HepG2 (cell line): ENCODE measurements around the gene OAF. TPM values are rescaled to one million over a fixed set of nuclear protein-coding genes. Genes with fewer than 3 reads are reported as not detected.

Experiments
- AHR ChIP-seq: IDR thresholded peaks from 2 replicates; pipeline ENCODE4 v1.6.1; 2018; ENCODE audit warnings: missing genetic modification reagents, missing compliant biosample characterization
- CEBPB ChIP-seq: IDR thresholded peaks from 2 replicates; pipeline ENCODE4 v1.6.1; 2011; ENCODE audit warnings: low read depth, low read length, improper control_type of control experiment, borderline replicate concordance
- MLLT10 ChIP-seq: sonication (generic); formaldehyde crosslinking; IDR thresholded peaks from 2 replicates; pipeline ENCODE4 v1.4.0; 2020; ENCODE audit warnings: missing genetic modification reagents
- RFX3 ChIP-seq: IDR thresholded peaks from 2 replicates; pipeline ENCODE4 v1.6.1; 2016; ENCODE audit warnings: missing biosample characterization, missing genetic modification reagents
- RFXANK ChIP-seq: IDR thresholded peaks from 2 replicates; pipeline ENCODE4 v1.6.1; 2016
- SRSF4 ChIP-seq: fragments of 200-400 bp; formaldehyde crosslinking; IDR thresholded peaks from one replicate; pipeline ENCODE4 v1.6.1; 2018; ENCODE audit warnings: mild to moderate bottlenecking, low read depth, low read length, moderate library complexity; ENCODE audit not compliant: poor library complexity, severe bottlenecking
- ZNF251 ChIP-seq: sonication (generic); formaldehyde crosslinking; IDR thresholded peaks from 2 replicates; pipeline ENCODE4 v1.9.0; 2021; ENCODE audit warnings: mild to moderate bottlenecking, missing genetic modification reagents
- ZNF281 ChIP-seq: sonication (generic); formaldehyde crosslinking; IDR thresholded peaks from 2 replicates; pipeline ENCODE4 v1.4.0; 2020; ENCODE audit warnings: missing genetic modification reagents, borderline replicate concordance
- ZNF605 ChIP-seq: sonication (generic); formaldehyde crosslinking; IDR thresholded peaks from 2 replicates; pipeline ENCODE4 v1.8.0; 2022; ENCODE audit warnings: mild to moderate bottlenecking, missing genetic modification reagents
- ZNF782 ChIP-seq: sonication (generic); formaldehyde crosslinking; IDR thresholded peaks from 2 replicates; pipeline ENCODE4 v1.4.0; 2020; ENCODE audit warnings: missing genetic modification reagents, mild to moderate bottlenecking, borderline replicate concordance
- polyA plus RNA-seq, 8 experiments: library from polyadenylated mRNA; depleted of rRNA in 3 of 8; stranded (reverse) in 7 of 8; unstranded in 1 of 8; fragments of >200 nt; fragmentation: Illumina TruSeq in 4 of 8; extraction: Trizol in 4 of 8; gene quantifications; 2 replicates each; pipeline versions ENCODE4 v1.2.1 to v1.2.3, GENCODE V29; 2011 to 2016; ENCODE audit warnings: low read depth in 4 of 8, missing spikeins in 1 of 8, mixed read lengths in 1 of 8; ENCODE audit not compliant: insufficient read depth in 1 of 8
- total RNA-seq, 5 experiments: library from RNA; depleted of rRNA; stranded (reverse); fragments of >200 nt; fragmentation: Illumina TruSeq; extraction: Trizol; gene quantifications; 2 replicates each; pipeline ENCODE4 v1.2.3, GENCODE V29; 2016; ENCODE audit warnings: low read depth in 1 of 5
- TF ChIP-seq, protein P1 (sequence below), 2 experiments: sonication (generic) in 1 of 2; formaldehyde crosslinking in 1 of 2; IDR thresholded peaks; 2 replicates each; pipeline versions ENCODE4 v1.4.0 to v1.6.1; 2018 to 2020; ENCODE audit warnings: missing genetic modification reagents in 2 of 2, borderline replicate concordance in 1 of 2, low read depth in 1 of 2, mild to moderate bottlenecking in 1 of 2, missing biosample characterization in 1 of 2
- TF ChIP-seq, protein P2 (sequence below): sonication (generic); formaldehyde crosslinking; IDR thresholded peaks from 2 replicates; pipeline ENCODE4 v1.9.0; 2022; ENCODE audit warnings: missing genetic modification reagents, mild to moderate bottlenecking, borderline replicate concordance
- TF ChIP-seq, protein P3 (sequence below): sonication (generic); formaldehyde crosslinking; IDR thresholded peaks from 2 replicates; pipeline ENCODE4 v1.4.0; 2020; ENCODE audit warnings: missing genetic modification reagents
- TF ChIP-seq, protein P4 (sequence below): sonication (generic); formaldehyde crosslinking; IDR thresholded peaks from 2 replicates; pipeline ENCODE4 v1.4.0; 2020; ENCODE audit warnings: mild to moderate bottlenecking, missing genetic modification reagents

OAF gene
- total and polyA plus RNA-seq, 2 of the 13 experiments (the other 11 are each of a cell fraction or from before 2014, with no cell fraction given): 63.7 to 94.6 TPM

DNA sequence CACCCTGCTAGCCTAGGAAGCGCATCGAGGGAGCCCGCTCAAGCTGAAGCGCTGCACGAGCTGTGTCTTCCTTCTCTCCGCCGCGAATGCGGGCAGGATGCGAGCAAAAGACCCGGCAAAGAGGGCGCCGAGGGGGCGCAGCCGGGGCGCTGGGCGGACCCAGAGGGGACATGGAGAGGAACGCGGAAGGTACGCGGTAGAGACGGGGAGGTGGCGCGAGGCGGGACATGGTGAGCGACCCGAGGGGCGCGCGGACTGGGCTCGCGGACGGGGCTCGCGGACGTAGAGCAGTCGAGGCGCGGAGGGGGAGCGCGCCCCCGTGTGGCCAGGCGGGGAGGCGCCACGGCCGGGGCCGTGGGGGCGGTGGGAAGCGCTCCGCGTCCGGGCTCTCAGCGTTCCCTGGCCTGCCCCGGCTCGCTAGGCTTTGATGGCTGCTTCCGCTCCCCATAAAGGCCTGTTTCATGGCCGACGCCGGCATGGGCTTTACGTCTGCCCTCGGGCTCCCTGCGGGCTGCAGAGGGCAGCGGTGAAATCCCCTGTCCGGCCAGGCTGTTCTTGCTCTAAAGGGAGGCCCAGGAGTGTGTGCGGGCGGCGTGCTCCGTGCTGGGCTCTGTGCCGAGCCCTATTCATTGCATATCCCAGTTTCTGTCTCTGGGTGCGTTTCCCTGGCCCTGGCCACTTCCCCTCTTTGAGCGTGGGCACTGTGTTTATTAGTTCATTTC lies 41.7 kb upstream of the OAF start (continued):
- TF ChIP-seq, protein P1, sequence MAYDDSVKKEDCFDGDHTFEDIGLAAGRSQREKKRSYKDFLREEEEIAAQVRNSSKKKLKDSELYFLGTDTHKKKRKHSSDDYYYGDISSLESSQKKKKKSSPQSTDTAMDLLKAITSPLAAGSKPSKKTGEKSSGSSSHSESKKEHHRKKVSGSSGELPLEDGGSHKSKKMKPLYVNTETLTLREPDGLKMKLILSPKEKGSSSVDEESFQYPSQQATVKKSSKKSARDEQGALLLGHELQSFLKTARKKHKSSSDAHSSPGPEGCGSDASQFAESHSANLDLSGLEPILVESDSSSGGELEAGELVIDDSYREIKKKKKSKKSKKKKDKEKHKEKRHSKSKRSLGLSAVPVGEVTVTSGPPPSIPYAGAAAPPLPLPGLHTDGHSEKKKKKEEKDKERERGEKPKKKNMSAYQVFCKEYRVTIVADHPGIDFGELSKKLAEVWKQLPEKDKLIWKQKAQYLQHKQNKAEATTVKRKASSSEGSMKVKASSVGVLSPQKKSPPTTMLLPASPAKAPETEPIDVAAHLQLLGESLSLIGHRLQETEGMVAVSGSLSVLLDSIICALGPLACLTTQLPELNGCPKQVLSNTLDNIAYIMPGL (CRISPR knock-in tag; IDR thresholded peaks at IDR 0.05; ENCODE audit: borderline replicate concordance in 1 of 2, low read depth in 1 of 2): peak; percentile 50 to 85; a peak in 3 of 4 replicates
- no peak for TF ChIP-seq RFX3 (CRISPR knock-in tag)
- TF ChIP-seq, protein P2, sequence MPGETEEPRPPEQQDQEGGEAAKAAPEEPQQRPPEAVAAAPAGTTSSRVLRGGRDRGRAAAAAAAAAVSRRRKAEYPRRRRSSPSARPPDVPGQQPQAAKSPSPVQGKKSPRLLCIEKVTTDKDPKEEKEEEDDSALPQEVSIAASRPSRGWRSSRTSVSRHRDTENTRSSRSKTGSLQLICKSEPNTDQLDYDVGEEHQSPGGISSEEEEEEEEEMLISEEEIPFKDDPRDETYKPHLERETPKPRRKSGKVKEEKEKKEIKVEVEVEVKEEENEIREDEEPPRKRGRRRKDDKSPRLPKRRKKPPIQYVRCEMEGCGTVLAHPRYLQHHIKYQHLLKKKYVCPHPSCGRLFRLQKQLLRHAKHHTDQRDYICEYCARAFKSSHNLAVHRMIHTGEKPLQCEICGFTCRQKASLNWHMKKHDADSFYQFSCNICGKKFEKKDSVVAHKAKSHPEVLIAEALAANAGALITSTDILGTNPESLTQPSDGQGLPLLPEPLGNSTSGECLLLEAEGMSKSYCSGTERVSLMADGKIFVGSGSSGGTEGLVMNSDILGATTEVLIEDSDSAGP (CRISPR knock-in tag): peak; percentile 37
- TF ChIP-seq AHR (CRISPR knock-in tag): no peak
- peak; percentile 18; the same call in 1 of the 2 replicates for TF ChIP-seq ZNF605
- no peak for TF ChIP-seq RFXANK (CRISPR knock-in tag)
- TF ChIP-seq ZNF281 (CRISPR knock-in tag): no peak
- TF ChIP-seq, protein P3, sequence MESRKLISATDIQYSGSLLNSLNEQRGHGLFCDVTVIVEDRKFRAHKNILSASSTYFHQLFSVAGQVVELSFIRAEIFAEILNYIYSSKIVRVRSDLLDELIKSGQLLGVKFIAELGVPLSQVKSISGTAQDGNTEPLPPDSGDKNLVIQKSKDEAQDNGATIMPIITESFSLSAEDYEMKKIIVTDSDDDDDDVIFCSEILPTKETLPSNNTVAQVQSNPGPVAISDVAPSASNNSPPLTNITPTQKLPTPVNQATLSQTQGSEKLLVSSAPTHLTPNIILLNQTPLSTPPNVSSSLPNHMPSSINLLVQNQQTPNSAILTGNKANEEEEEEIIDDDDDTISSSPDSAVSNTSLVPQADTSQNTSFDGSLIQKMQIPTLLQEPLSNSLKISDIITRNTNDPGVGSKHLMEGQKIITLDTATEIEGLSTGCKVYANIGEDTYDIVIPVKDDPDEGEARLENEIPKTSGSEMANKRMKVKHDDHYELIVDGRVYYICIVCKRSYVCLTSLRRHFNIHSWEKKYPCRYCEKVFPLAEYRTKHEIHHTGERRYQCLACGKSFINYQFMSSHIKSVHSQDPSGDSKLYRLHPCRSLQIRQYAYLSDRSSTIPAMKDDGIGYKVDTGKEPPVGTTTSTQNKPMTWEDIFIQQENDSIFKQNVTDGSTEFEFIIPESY (CRISPR knock-in tag): 0 out of 2 replicates have a peak, but pooled peaks have one; percentile 6
- no peak for TF ChIP-seq ZNF782 (CRISPR knock-in tag)
- no peak for TF ChIP-seq MLLT10 (CRISPR knock-in tag)
- TF ChIP-seq ZNF251 (CRISPR knock-in tag): no peak
- no peak for TF ChIP-seq CEBPB
- TF ChIP-seq SRSF4: no peak
- TF ChIP-seq, protein P4, sequence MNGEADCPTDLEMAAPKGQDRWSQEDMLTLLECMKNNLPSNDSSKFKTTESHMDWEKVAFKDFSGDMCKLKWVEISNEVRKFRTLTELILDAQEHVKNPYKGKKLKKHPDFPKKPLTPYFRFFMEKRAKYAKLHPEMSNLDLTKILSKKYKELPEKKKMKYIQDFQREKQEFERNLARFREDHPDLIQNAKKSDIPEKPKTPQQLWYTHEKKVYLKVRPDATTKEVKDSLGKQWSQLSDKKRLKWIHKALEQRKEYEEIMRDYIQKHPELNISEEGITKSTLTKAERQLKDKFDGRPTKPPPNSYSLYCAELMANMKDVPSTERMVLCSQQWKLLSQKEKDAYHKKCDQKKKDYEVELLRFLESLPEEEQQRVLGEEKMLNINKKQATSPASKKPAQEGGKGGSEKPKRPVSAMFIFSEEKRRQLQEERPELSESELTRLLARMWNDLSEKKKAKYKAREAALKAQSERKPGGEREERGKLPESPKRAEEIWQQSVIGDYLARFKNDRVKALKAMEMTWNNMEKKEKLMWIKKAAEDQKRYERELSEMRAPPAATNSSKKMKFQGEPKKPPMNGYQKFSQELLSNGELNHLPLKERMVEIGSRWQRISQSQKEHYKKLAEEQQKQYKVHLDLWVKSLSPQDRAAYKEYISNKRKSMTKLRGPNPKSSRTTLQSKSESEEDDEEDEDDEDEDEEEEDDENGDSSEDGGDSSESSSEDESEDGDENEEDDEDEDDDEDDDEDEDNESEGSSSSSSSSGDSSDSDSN (CRISPR knock-in tag): peak; percentile 50; the same call in 1 of the 2 replicates
